Measurements from ENCODE around the gene DLGAP4.

The DLGAP4 gene

GRCh38 chr20:36343641-36344040, 37.5 kb downstream of the DLGAP4 start:
- no peaks in the 10 kb centered on the region for H3K36me3 Mint-ChIP-seq (ENCODE audit: low read depth)
- peaks cover 19% of the 10 kb centered on the region for H3K4me1 Mint-ChIP-seq (ENCODE audit: low read depth)
- H3K27me3 Mint-ChIP-seq, result peaks cover 8% of the 10 kb centered on the region
- H3K4me3 Mint-ChIP-seq, result no peak overlapping the region
- no peaks in the 10 kb centered on the region for H3K9me3 Mint-ChIP-seq
- no peak overlapping the region for H3K27ac Mint-ChIP-seq

- Mint-ChIP-seq H3K36me3 (ENCODE audit: low read depth) (no peaks in the 10 kb centered on the region), H3K4me1 (ENCODE audit: low read depth) (peaks cover 17% of the 10 kb centered on the region), H3K4me3 (no peak overlapping the region), H3K27ac (no peak overlapping the region), H3K27me3 (peaks cover 8% of the 10 kb centered on the region), H3K9me3 (no peaks in the 10 kb centered on the region)
These were observed 38.5 kb downstream of the DLGAP4 start for GRCh38 chr20:36344517-36345132.

- peaks cover 1% of the 10 kb centered on the region for H3K4me1 Mint-ChIP-seq (ENCODE audit: low read depth)
- H3K4me3 Mint-ChIP-seq, result no peak overlapping the region
- H3K9me3 Mint-ChIP-seq, result no peaks in the 10 kb centered on the region
- no peak overlapping the region for H3K27ac Mint-ChIP-seq
- no peaks in the 10 kb centered on the region for H3K36me3 Mint-ChIP-seq (ENCODE audit: low read depth)
- peaks cover 5% of the 10 kb centered on the region for H3K27me3 Mint-ChIP-seq
These were observed 40.1 kb downstream of the DLGAP4 start for GRCh38 chr20:36346256-36346655.

GRCh38 chr20:36349384-36350170, 43.4 kb downstream of the DLGAP4 start:
- no peaks in the 10 kb centered on the region for H3K9me3 Mint-ChIP-seq
- H3K4me1 Mint-ChIP-seq (ENCODE audit: low read depth), result no peaks in the 10 kb centered on the region

GRCh38 chr20:36350439-36350838, 44.3 kb downstream of the DLGAP4 start:
- no peak overlapping the region for H3K27ac Mint-ChIP-seq
- no peaks in the 10 kb centered on the region for H3K36me3 Mint-ChIP-seq (ENCODE audit: low read depth)
- H3K9me3 Mint-ChIP-seq, result no peaks in the 10 kb centered on the region
- H3K27me3 Mint-ChIP-seq, result peaks cover 4% of the 10 kb centered on the region
- H3K4me3 Mint-ChIP-seq, result no peak overlapping the region
- no peaks in the 10 kb centered on the region for H3K4me1 Mint-ChIP-seq (ENCODE audit: low read depth)

More at GRCh38 chr20:36349384-36350170, 43.4 kb downstream of the DLGAP4 start:
- Mint-ChIP-seq H3K4me3 (no peak overlapping the region), H3K27ac (no peak overlapping the region), H3K27me3 (peaks cover 4% of the 10 kb centered on the region), H3K36me3 (ENCODE audit: low read depth) (no peaks in the 10 kb centered on the region)

- Mint-ChIP-seq H3K4me1 (ENCODE audit: low read depth) (no peaks in the 10 kb centered on the region), H3K4me3 (no peak overlapping the region), H3K27me3 (peaks cover 4% of the 10 kb centered on the region), H3K9me3 (no peaks in the 10 kb centered on the region), H3K36me3 (ENCODE audit: low read depth) (no peaks in the 10 kb centered on the region), H3K27ac (no peak overlapping the region)
These were observed 45.8 kb downstream of the DLGAP4 start for GRCh38 chr20:36351937-36352336.

- H3K27ac Mint-ChIP-seq, result no peak overlapping the region
- H3K36me3 Mint-ChIP-seq (ENCODE audit: low read depth), result no peaks in the 10 kb centered on the region
- no peak overlapping the region for H3K4me3 Mint-ChIP-seq
- H3K27me3 Mint-ChIP-seq, result no peaks in the 10 kb centered on the region
- H3K9me3 Mint-ChIP-seq, result no peaks in the 10 kb centered on the region
- H3K4me1 Mint-ChIP-seq (ENCODE audit: low read depth), result no peaks in the 10 kb centered on the region
These were observed 46.9 kb downstream of the DLGAP4 start for GRCh38 chr20:36352843-36353553.

GRCh38 chr20:36353740-36354139, 47.6 kb downstream of the DLGAP4 start:
- Mint-ChIP-seq H3K36me3 (ENCODE audit: low read depth) (no peaks in the 10 kb centered on the region), H3K4me1 (ENCODE audit: low read depth) (no peaks in the 10 kb centered on the region), H3K27me3 (no peaks in the 10 kb centered on the region), H3K9me3 (no peaks in the 10 kb centered on the region), H3K27ac (no peak overlapping the region), H3K4me3 (no peak overlapping the region)

- no peak overlapping the region for H3K27ac Mint-ChIP-seq
- no peaks in the 10 kb centered on the region for H3K9me3 Mint-ChIP-seq
- H3K36me3 Mint-ChIP-seq (ENCODE audit: low read depth), result no peaks in the 10 kb centered on the region
These were observed 49.5 kb downstream of the DLGAP4 start for GRCh38 chr20:36355469-36356171.

GRCh38 chr20:36359668-36360406, 53.7 kb downstream of the DLGAP4 start:
- Mint-ChIP-seq H3K4me3 (no peak overlapping the region), H3K36me3 (ENCODE audit: low read depth) (no peaks in the 10 kb centered on the region), H3K27me3 (peaks cover 4% of the 10 kb centered on the region), H3K27ac (no peak overlapping the region), H3K4me1 (ENCODE audit: low read depth) (no peaks in the 10 kb centered on the region), H3K9me3 (no peaks in the 10 kb centered on the region)

More at GRCh38 chr20:36355469-36356171, 49.5 kb downstream of the DLGAP4 start:
- no peaks in the 10 kb centered on the region for H3K27me3 Mint-ChIP-seq
- no peak overlapping the region for H3K4me3 Mint-ChIP-seq
- no peaks in the 10 kb centered on the region for H3K4me1 Mint-ChIP-seq (ENCODE audit: low read depth)

- Mint-ChIP-seq H3K9me3 (no peaks in the 10 kb centered on the region), H3K4me3 (no peak overlapping the region), H3K27me3 (peaks cover 4% of the 10 kb centered on the region), H3K4me1 (ENCODE audit: low read depth) (no peaks in the 10 kb centered on the region), H3K36me3 (ENCODE audit: low read depth) (no peaks in the 10 kb centered on the region), H3K27ac (no peak overlapping the region)
These were observed 54.3 kb downstream of the DLGAP4 start for GRCh38 chr20:36360429-36360828.

GRCh38 chr20:36361406-36361805, 55.3 kb downstream of the DLGAP4 start:
- H3K36me3 Mint-ChIP-seq (ENCODE audit: low read depth), result no peaks in the 10 kb centered on the region
- H3K27ac Mint-ChIP-seq, result no peak overlapping the region
- H3K4me1 Mint-ChIP-seq (ENCODE audit: low read depth), result no peaks in the 10 kb centered on the region
- H3K4me3 Mint-ChIP-seq, result no peak overlapping the region
- peaks cover 4% of the 10 kb centered on the region for H3K27me3 Mint-ChIP-seq
- H3K9me3 Mint-ChIP-seq, result no peaks in the 10 kb centered on the region

GRCh38 chr20:36362261-36362660, 56.1 kb downstream of the DLGAP4 start:
- H3K27ac Mint-ChIP-seq, result no peak overlapping the region
- no peaks in the 10 kb centered on the region for H3K4me1 Mint-ChIP-seq (ENCODE audit: low read depth)
- no peaks in the 10 kb centered on the region for H3K36me3 Mint-ChIP-seq (ENCODE audit: low read depth)
- H3K27me3 Mint-ChIP-seq, result peaks cover 4% of the 10 kb centered on the region
- no peak overlapping the region for H3K4me3 Mint-ChIP-seq
- no peaks in the 10 kb centered on the region for H3K9me3 Mint-ChIP-seq

- no peaks in the 10 kb centered on the region for H3K4me1 Mint-ChIP-seq (ENCODE audit: low read depth)
These were observed 57.0 kb downstream of the DLGAP4 start for GRCh38 chr20:36362978-36363713.

More at GRCh38 chr20:36362978-36363713, 57.0 kb downstream of the DLGAP4 start:
- H3K36me3 Mint-ChIP-seq (ENCODE audit: low read depth), result no peaks in the 10 kb centered on the region
- H3K27ac Mint-ChIP-seq, result no peak overlapping the region
- H3K9me3 Mint-ChIP-seq, result no peaks in the 10 kb centered on the region
- peaks cover 4% of the 10 kb centered on the region for H3K27me3 Mint-ChIP-seq
- no peak overlapping the region for H3K4me3 Mint-ChIP-seq

Data from stimulated activated naive CD8-positive, alpha-beta T cell treated with anti-CD3 and anti-CD28 coated beads, Interleukin-15, Interleukin-2, amounts not matched to agents 100 ng/mL and 50 ng/mL, for 24 hours (primary cell).